ENCODE data around the gene EML4.
A peak's percentile ranks its signal among the peaks of the same experiment; 100 is the strongest.

Gene EML4

DNA sequence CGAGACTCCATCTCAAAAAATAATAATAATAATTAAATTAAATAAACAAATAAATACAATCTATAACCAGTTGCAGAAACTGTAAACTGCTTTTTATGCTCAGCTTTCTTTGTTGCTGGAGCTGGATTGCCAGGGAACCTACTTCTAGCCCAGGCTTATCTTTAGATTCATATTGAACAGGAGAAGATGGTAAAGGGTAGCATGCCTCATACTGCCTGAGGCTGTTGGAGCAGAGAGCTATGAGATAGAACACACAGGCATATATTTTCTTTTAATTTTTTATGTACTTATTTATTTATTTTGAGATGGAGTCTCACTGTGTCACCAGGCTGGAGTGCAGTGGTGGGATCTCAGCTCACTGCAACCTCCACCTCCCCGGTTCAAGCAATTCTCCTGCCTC, 28.7 kb upstream of the EML4 start:
- H3K4me1 ChIP-seq (ENCODE audit: control insufficient read depth in 1 of 2, insufficient read depth in 2 of 2, low read length in 2 of 2), result peaks cover 19 to 35% of the 10 kb centered on the region in 2 donors
- H3K4me3 ChIP-seq (ENCODE audit: low read depth in 1 of 2, low read length in 2 of 2), result no peak overlapping the region
- H3K36me3 ChIP-seq (ENCODE audit: control insufficient read depth in 1 of 2, insufficient read depth in 2 of 2, low read length in 2 of 2), result no peaks in the 10 kb centered on the region
- H3K9me3 ChIP-seq (ENCODE audit: control insufficient read depth in 1 of 2, low read length in 2 of 2), result no peaks in the 10 kb centered on the region
- no peak overlapping the region for H3K27ac ChIP-seq (ENCODE audit: low read length)
- no peaks in the 10 kb centered on the region for H3K27me3 ChIP-seq (ENCODE audit: low read depth, low read length)

DNA sequence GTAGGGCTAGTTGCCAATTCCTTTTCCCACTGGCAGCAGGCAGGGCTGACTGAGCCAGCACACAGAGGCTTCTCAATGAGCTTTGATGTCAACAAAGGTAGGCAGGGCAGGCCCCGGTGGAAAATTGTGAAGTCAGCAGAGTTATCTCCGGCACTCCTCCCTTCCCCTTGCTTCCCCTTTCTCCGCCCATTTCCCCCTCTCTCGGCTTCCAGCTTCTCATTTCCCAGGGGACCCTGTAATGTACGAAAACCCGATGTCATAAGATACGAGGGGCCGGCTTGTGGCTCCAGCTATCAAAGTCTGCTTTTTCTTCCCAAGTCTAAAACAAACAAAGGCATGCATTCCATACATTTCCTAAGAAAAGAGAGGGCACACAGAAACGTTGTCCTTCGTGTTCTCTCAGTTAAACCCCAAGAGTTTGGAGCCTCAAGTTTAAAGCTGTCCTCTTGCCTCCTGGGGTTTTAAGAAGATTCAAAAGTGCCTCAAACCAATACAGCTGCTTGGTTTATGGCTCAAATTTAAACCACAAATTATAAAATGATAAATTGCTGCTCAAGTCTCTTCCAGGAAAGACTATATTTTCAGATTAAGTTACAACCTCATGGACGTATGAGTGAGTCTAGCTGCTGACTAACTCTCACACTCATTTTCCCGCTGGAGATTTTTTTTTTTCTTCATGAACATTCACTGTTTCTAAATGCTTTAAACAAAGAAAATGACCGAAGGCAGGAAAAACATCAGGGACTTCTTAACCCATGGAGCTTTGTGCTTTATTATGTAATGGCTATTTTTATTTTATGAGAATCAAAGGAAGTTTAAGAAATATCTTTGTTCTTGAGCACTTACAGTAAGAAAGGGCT, 27.2 kb upstream of the EML4 start:
- H3K36me3 ChIP-seq (ENCODE audit: control insufficient read depth in 1 of 2, insufficient read depth in 2 of 2, low read length in 2 of 2), result no peaks in the 10 kb centered on the region
- peaks cover 19 to 35% of the 10 kb centered on the region in 2 donors for H3K4me1 ChIP-seq (ENCODE audit: control insufficient read depth in 1 of 2, insufficient read depth in 2 of 2, low read length in 2 of 2)
- H3K27me3 ChIP-seq (ENCODE audit: low read depth, low read length), result no peaks in the 10 kb centered on the region
- H3K4me3 ChIP-seq (ENCODE audit: low read depth in 1 of 2, low read length in 2 of 2), result peak overlapping the region in 1 of 2 donors; percentile 43
- peak overlapping the region; percentile 64 for H3K27ac ChIP-seq (ENCODE audit: low read length)
- no peaks in the 10 kb centered on the region for H3K9me3 ChIP-seq (ENCODE audit: control insufficient read depth in 1 of 2, low read length in 2 of 2)

DNA sequence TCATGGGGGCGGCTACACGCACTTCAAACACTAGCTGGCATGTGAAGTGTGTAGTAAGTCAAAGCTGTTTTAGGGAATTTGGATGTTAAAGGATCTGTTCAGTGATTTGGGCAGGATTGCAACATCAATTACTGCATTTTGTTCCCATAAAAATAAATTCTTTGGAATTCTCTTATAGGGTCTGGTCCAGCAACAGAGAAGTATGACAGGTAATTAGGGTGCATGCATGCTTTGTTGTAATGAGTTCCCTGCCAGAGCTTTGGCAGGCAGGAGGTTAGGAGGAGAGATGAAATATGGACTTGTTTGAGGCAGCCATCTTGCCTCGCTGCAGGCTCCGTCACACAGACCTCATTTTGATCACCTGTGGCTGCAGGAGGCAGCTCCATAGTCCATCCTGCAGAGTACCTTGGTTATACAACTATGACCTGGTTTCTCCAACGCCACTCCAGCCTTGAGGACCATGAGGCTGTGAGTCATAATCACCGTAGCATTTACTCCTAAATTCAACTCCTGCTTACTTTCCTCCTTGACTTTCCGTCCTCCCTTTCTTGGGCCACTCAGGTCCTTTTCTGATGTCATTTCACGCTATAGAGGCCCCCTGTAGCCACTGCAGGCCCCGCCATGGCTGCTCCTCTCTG, 26.5 kb upstream of the EML4 start:
- H3K4me1 ChIP-seq (ENCODE audit: control insufficient read depth in 1 of 2, insufficient read depth in 2 of 2, low read length in 2 of 2), result peaks cover 19 to 38% of the 10 kb centered on the region in 2 donors
- no peak overlapping the region for H3K27ac ChIP-seq (ENCODE audit: low read length)
- no peaks in the 10 kb centered on the region for H3K27me3 ChIP-seq (ENCODE audit: low read depth, low read length)
- no peaks in the 10 kb centered on the region for H3K9me3 ChIP-seq (ENCODE audit: control insufficient read depth in 1 of 2, low read length in 2 of 2)
- no peaks in the 10 kb centered on the region for H3K36me3 ChIP-seq (ENCODE audit: control insufficient read depth in 1 of 2, insufficient read depth in 2 of 2, low read length in 2 of 2)
- H3K4me3 ChIP-seq (ENCODE audit: low read depth in 1 of 2, low read length in 2 of 2), result no peak overlapping the region

DNA sequence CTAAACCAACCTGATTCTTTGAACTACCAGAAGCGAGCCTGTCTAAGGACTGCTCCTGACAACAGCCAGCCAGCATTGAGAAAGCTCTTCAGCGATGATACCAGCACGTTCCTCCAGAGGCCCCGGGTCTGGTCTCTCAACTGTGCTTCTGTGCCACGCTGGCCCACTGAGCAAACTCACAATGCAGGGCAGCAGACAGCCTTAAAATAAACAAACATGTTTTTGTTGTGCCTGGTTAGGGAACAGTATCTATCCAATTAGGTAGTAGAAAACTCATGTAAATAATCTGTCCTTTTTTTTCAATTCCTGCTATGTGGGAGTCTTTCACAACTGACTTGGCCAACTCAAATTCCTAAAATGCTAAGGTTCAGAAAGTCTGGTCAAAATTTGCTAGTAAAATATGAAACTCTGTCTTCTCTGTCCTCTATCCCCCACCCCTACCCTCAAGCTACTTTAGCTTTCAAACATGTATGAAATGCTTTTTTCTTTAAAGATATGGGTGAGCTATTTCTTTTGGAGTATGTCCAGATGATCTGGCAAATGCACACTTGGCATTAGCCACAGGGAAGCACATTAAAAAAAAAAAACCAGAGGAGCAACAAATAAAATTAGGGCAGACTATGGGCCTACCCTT, 21.4 kb upstream of the EML4 start:
- no peak overlapping the region for H3K27ac ChIP-seq (ENCODE audit: low read length)
- H3K27me3 ChIP-seq (ENCODE audit: low read depth, low read length), result no peaks in the 10 kb centered on the region
- H3K4me1 ChIP-seq (ENCODE audit: control insufficient read depth in 1 of 2, insufficient read depth in 2 of 2, low read length in 2 of 2), result peaks cover 0 to 15% of the 10 kb centered on the region in 2 donors
- H3K9me3 ChIP-seq (ENCODE audit: control insufficient read depth in 1 of 2, low read length in 2 of 2), result no peaks in the 10 kb centered on the region
- H3K36me3 ChIP-seq (ENCODE audit: control insufficient read depth in 1 of 2, insufficient read depth in 2 of 2, low read length in 2 of 2), result no peaks in the 10 kb centered on the region
- H3K4me3 ChIP-seq (ENCODE audit: low read depth in 1 of 2, low read length in 2 of 2), result no peak overlapping the region

DNA sequence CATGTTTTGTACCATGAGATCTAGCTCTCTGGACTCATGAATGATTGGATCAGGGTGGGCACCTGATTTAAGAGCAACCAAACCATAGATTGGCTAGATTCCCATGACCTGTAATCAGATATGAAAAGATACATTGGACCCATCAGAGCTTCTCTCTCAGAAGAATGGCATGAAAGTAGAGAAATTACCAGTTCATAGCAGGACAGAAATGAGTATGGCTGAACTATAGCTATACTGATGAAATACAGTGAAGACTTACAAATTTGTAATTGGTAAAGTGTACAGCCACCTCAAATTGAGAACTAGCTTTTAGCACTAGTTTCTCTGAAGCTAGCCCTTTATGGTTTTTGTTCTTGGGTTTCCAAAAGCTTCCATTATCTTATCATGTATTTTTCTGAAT, 19.0 kb upstream of the EML4 start:
- no peak overlapping the region for H3K27ac ChIP-seq (ENCODE audit: low read length)
- H3K4me3 ChIP-seq (ENCODE audit: low read depth in 1 of 2, low read length in 2 of 2), result no peak overlapping the region
- H3K9me3 ChIP-seq (ENCODE audit: control insufficient read depth in 1 of 2, low read length in 2 of 2), result no peaks in the 10 kb centered on the region
- H3K4me1 ChIP-seq (ENCODE audit: control insufficient read depth in 1 of 2, insufficient read depth in 2 of 2, low read length in 2 of 2), result peaks cover 0 to 11% of the 10 kb centered on the region in 2 donors
- no peaks in the 10 kb centered on the region for H3K27me3 ChIP-seq (ENCODE audit: low read depth, low read length)
- no peaks in the 10 kb centered on the region for H3K36me3 ChIP-seq (ENCODE audit: control insufficient read depth in 1 of 2, insufficient read depth in 2 of 2, low read length in 2 of 2)

DNA sequence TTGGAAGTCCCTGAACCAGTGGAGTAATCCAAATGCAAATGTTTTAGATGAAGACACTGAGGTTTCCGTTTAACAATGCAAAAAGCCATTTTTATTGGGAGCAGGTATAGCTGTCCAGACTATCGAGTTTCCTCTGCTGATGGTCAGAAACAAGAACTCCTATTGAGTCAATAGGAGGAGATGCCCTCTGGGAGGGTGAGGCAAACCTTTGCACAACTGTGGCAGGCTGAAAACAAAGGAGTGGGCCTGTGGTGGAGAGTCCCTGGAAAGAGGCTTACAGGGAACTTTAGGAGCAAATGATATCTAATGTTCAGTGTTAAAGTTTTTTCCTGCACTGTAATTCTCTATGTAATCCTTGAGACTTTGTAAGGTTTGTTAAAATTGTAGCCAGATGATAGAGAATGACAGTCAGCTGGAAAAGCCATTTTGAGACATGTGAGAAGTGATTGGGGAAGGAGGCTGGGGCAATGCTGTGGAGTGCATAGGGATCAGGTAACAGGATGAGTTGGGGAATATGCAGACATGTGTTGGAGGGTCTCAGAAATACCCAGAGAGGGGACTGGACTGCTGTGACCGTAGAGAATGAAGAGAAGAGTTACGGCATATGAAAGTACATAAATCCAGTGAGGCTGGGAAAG, 15.1 kb upstream of the EML4 start:
- Histone ChIP-seq H3K36me3 (ENCODE audit: control insufficient read depth in 1 of 2, insufficient read depth in 2 of 2, low read length in 2 of 2) (no peaks in the 10 kb centered on the region), H3K9me3 (ENCODE audit: control insufficient read depth in 1 of 2, low read length in 2 of 2) (no peaks in the 10 kb centered on the region), H3K4me1 (ENCODE audit: control insufficient read depth in 1 of 2, insufficient read depth in 2 of 2, low read length in 2 of 2) (no peaks in the 10 kb centered on the region), H3K4me3 (ENCODE audit: low read depth in 1 of 2, low read length in 2 of 2) (no peak overlapping the region), H3K27me3 (ENCODE audit: low read depth, low read length) (no peaks in the 10 kb centered on the region), H3K27ac (ENCODE audit: low read length) (no peak overlapping the region)

DNA sequence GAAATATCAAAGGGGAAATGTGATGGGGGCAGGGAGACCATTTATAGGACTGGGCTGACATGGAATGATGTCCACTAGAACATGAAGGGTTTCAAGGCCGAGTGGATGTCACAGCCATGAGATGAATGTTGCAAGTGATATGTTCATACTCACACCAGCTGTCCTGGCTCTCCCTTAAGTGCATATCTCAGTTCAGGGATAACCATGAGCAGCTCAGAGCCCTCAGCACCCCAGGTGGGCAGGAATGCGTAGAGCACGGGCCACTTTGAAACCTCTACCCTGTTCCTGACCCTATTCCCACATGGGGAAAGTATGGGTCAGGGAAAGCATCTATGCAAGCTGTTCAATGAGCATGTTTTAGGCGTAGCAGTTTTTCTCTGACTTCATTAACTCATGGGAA, 12.4 kb upstream of the EML4 start:
- Histone ChIP-seq H3K36me3 (ENCODE audit: control insufficient read depth in 1 of 2, insufficient read depth in 2 of 2, low read length in 2 of 2) (no peaks in the 10 kb centered on the region), H3K4me1 (ENCODE audit: control insufficient read depth in 1 of 2, insufficient read depth in 2 of 2, low read length in 2 of 2) (no peaks in the 10 kb centered on the region), H3K4me3 (ENCODE audit: low read depth in 1 of 2, low read length in 2 of 2) (no peak overlapping the region), H3K27ac (ENCODE audit: low read length) (no peak overlapping the region), H3K27me3 (ENCODE audit: low read depth, low read length) (no peaks in the 10 kb centered on the region), H3K9me3 (ENCODE audit: control insufficient read depth in 1 of 2, low read length in 2 of 2) (no peaks in the 10 kb centered on the region)

DNA sequence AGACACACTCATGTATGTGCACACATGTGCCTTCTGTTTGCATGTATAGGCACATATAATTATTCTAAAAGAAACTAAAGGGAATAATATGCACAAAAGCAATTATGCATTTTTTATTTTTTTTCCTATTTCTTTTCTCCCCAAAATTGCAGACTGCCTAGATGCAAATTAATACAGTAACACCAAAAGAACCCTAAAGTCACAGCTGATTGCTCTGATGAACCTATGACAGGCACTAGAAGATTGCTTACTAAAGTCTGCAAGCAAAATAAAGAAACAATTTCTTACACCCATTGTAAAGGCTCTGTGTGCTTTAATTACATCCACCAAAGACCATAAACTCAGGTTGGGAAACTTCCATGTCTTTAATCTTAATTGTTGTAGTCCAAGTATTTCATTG, 7.7 kb upstream of the EML4 start:
- Histone ChIP-seq H3K27me3 (ENCODE audit: low read depth, low read length) (no peaks in the 10 kb centered on the region), H3K9me3 (ENCODE audit: control insufficient read depth in 1 of 2, low read length in 2 of 2) (no peaks in the 10 kb centered on the region), H3K27ac (ENCODE audit: low read length) (no peak overlapping the region), H3K4me3 (ENCODE audit: low read depth in 1 of 2, low read length in 2 of 2) (no peak overlapping the region), H3K36me3 (ENCODE audit: control insufficient read depth in 1 of 2, insufficient read depth in 2 of 2, low read length in 2 of 2) (no peaks in the 10 kb centered on the region), H3K4me1 (ENCODE audit: control insufficient read depth in 1 of 2, insufficient read depth in 2 of 2, low read length in 2 of 2) (no peaks in the 10 kb centered on the region)

DNA sequence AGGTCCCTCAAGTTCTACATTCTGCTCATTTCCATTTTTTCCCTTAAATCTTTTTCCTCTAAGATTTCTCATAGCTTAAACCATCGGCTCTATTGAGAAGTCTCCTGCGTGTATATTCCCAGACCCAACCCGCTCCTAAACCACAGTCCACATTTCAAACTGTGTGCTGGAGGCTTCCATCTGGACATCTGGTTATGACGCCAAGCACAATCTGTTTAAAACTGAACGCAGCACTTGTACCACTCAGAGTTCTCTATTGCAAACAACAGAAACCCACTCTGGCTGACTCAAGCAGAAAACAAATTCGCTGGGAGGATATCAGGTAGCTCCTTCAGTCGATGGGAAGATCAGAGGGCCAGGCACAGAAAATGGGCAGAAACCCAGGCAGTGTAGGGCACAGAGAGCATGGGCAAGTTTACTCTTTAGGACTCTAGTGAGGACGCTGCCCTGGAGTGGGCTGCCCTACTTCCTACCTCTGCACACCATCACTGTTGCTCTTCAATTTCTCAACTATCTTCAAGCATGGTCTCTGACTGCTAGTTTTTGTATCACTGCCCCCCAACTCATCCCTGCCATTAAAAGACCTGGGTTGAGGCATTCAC, 5.6 kb upstream of the EML4 start:
- Histone ChIP-seq H3K4me3 (ENCODE audit: low read depth in 1 of 2, low read length in 2 of 2) (no peak overlapping the region), H3K36me3 (ENCODE audit: control insufficient read depth in 1 of 2, insufficient read depth in 2 of 2, low read length in 2 of 2) (no peaks in the 10 kb centered on the region), H3K4me1 (ENCODE audit: control insufficient read depth in 1 of 2, insufficient read depth in 2 of 2, low read length in 2 of 2) (peaks cover 0 to under 1% of the 10 kb centered on the region in 2 donors), H3K27ac (ENCODE audit: low read length) (no peak overlapping the region), H3K9me3 (ENCODE audit: control insufficient read depth in 1 of 2, low read length in 2 of 2) (no peaks in the 10 kb centered on the region), H3K27me3 (ENCODE audit: low read depth, low read length) (no peaks in the 10 kb centered on the region)

DNA sequence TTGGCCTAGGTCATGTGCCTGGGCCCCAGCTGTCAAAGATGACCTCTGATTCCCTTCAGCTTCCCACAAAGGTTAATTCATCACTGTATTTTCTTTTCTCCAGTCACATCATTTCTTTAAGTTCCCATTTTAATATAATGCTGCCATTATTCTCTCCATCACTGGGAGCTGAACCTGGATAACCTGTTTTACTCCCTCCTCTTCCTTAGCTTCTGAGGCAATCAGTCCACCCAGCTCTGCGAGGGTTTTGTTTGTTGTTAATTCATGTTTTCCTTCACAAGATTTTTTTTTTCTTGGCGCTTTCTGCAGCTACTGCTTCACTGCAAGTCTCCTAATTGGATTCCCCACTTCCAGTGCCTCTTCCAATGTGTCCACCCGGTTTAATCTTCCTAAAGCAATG, 5.1 kb upstream of the EML4 start:
- Histone ChIP-seq H3K4me1 (ENCODE audit: control insufficient read depth in 1 of 2, insufficient read depth in 2 of 2, low read length in 2 of 2) (peaks cover 0 to 3% of the 10 kb centered on the region in 2 donors), H3K4me3 (ENCODE audit: low read depth in 1 of 2, low read length in 2 of 2) (no peak overlapping the region), H3K27ac (ENCODE audit: low read length) (no peak overlapping the region), H3K27me3 (ENCODE audit: low read depth, low read length) (no peaks in the 10 kb centered on the region), H3K36me3 (ENCODE audit: control insufficient read depth in 1 of 2, insufficient read depth in 2 of 2, low read length in 2 of 2) (no peaks in the 10 kb centered on the region), H3K9me3 (ENCODE audit: control insufficient read depth in 1 of 2, low read length in 2 of 2) (no peaks in the 10 kb centered on the region)

DNA sequence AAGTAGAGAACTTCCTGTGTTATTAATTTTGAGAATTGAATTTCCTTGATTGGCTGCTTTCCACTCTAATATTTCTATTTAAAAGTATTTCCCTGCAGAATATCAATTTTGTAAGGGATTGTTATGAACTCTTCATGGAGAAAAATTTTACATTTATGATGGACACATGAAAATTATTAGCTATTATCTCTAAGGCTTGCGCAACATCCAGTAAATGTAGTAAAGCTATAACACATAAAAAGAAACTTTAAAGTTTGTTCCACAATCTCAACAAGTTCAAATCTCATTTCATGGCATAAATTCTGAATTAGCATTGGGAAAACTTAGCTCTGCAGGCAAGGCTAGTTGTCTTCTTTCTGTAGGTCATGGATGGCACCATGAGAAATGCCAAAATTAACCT, 4.2 kb upstream of the EML4 start:
- no peaks in the 10 kb centered on the region for H3K9me3 ChIP-seq (ENCODE audit: control insufficient read depth in 1 of 2, low read length in 2 of 2)
- H3K4me1 ChIP-seq (ENCODE audit: control insufficient read depth in 1 of 2, insufficient read depth in 2 of 2, low read length in 2 of 2), result peaks cover 0 to 3% of the 10 kb centered on the region in 2 donors
- no peak overlapping the region for H3K27ac ChIP-seq (ENCODE audit: low read length)
- no peaks in the 10 kb centered on the region for H3K27me3 ChIP-seq (ENCODE audit: low read depth, low read length)
- no peak overlapping the region for H3K4me3 ChIP-seq (ENCODE audit: low read depth in 1 of 2, low read length in 2 of 2)
- H3K36me3 ChIP-seq (ENCODE audit: control insufficient read depth in 1 of 2, insufficient read depth in 2 of 2, low read length in 2 of 2), result no peaks in the 10 kb centered on the region
